Measurements from ENCODE around the gene NEDD4.

NEDD4 gene

GRCh38 chr15:55912982-55913381, 80.4 kb downstream of the NEDD4 start:
- H3K27ac ChIP-seq (ENCODE audit: low read depth, low read length): no peak overlapping the region
- TF ChIP-seq CTCF (IDR thresholded peaks at IDR 0.05; ENCODE audit: low read depth, low read length, poor library complexity, severe bottlenecking): no peak
- no peak for TF ChIP-seq EZH2phosphoT487 (IDR thresholded peaks at IDR 0.05; ENCODE audit: borderline replicate concordance, low read length)
- H3K4me3 ChIP-seq (ENCODE audit: low read length): no peak overlapping the region

GRCh38 chr15:55909036-55909811, 84.2 kb downstream of the NEDD4 start:
- TF ChIP-seq EZH2phosphoT487 (IDR thresholded peaks at IDR 0.05; ENCODE audit: borderline replicate concordance, low read length) (no peak), CTCF (IDR thresholded peaks at IDR 0.05; ENCODE audit: low read depth, low read length, poor library complexity, severe bottlenecking) (no peak)
- H3K27ac ChIP-seq (ENCODE audit: low read depth, low read length): no peak overlapping the region
- H3F3A ChIP-seq (ENCODE audit: control insufficient read depth, insufficient read depth): no peaks in the 10 kb centered on the region
- no peaks in the 10 kb centered on the region for H3K9me2 ChIP-seq (replicated peaks; ENCODE audit: control insufficient read depth, low read length)
- no peaks in the 10 kb centered on the region for H3K27me3 ChIP-seq (ENCODE audit: control insufficient read depth, low read length)
- H3K4me3 ChIP-seq (ENCODE audit: low read length): no peak overlapping the region
- no peaks in the 10 kb centered on the region for H3K79me2 ChIP-seq (ENCODE audit: control insufficient read depth, low read length)
- H4K20me1 ChIP-seq (ENCODE audit: control insufficient read depth, insufficient read depth, low read depth, low read length): no peaks in the 10 kb centered on the region
- no peak overlapping the region for H3K4me2 ChIP-seq (ENCODE audit: low read length)
- no peaks in the 10 kb centered on the region for H3K9me3 ChIP-seq (ENCODE audit: control insufficient read depth, insufficient read depth, low read length)
- H3K36me3 ChIP-seq (ENCODE audit: control insufficient read depth, low read length): no peaks in the 10 kb centered on the region
- H3K4me1 ChIP-seq (ENCODE audit: control insufficient read depth, low read length): no peaks in the 10 kb centered on the region

More at GRCh38 chr15:55912982-55913381, 80.4 kb downstream of the NEDD4 start:
- no peaks in the 10 kb centered on the region for H3K9me2 ChIP-seq (replicated peaks; ENCODE audit: control insufficient read depth, low read length)
- H3K36me3 ChIP-seq (ENCODE audit: control insufficient read depth, low read length): no peaks in the 10 kb centered on the region
- H3K4me1 ChIP-seq (ENCODE audit: control insufficient read depth, low read length): no peaks in the 10 kb centered on the region
- H3K9me3 ChIP-seq (ENCODE audit: control insufficient read depth, insufficient read depth, low read length): no peaks in the 10 kb centered on the region
- no peak overlapping the region for H3K4me2 ChIP-seq (ENCODE audit: low read length)
- H3F3A ChIP-seq (ENCODE audit: control insufficient read depth, insufficient read depth): no peaks in the 10 kb centered on the region
- H4K20me1 ChIP-seq (ENCODE audit: control insufficient read depth, insufficient read depth, low read depth, low read length): no peaks in the 10 kb centered on the region
- H3K27me3 ChIP-seq (ENCODE audit: control insufficient read depth, low read length): no peaks in the 10 kb centered on the region
- no peaks in the 10 kb centered on the region for H3K79me2 ChIP-seq (ENCODE audit: control insufficient read depth, low read length)

GRCh38 chr15:55907797-55908196, 85.6 kb downstream of the NEDD4 start:
- Histone ChIP-seq H3K4me3 (ENCODE audit: low read length) (no peak overlapping the region), H3F3A (ENCODE audit: control insufficient read depth, insufficient read depth) (no peaks in the 10 kb centered on the region), H3K9me3 (ENCODE audit: control insufficient read depth, insufficient read depth, low read length) (no peaks in the 10 kb centered on the region), H3K27me3 (ENCODE audit: control insufficient read depth, low read length) (no peaks in the 10 kb centered on the region), H3K4me1 (ENCODE audit: control insufficient read depth, low read length) (no peaks in the 10 kb centered on the region), H3K36me3 (ENCODE audit: control insufficient read depth, low read length) (no peaks in the 10 kb centered on the region), H3K9me2 (replicated peaks; ENCODE audit: control insufficient read depth, low read length) (no peaks in the 10 kb centered on the region), H3K27ac (ENCODE audit: low read depth, low read length) (no peak overlapping the region), H3K4me2 (ENCODE audit: low read length) (no peak overlapping the region), H4K20me1 (ENCODE audit: control insufficient read depth, insufficient read depth, low read depth, low read length) (no peaks in the 10 kb centered on the region), H3K79me2 (ENCODE audit: control insufficient read depth, low read length) (no peaks in the 10 kb centered on the region)
- no peak for TF ChIP-seq EZH2phosphoT487 (IDR thresholded peaks at IDR 0.05; ENCODE audit: borderline replicate concordance, low read length)

GRCh38 chr15:55902981-55903380, 90.4 kb downstream of the NEDD4 start:
- Histone ChIP-seq H3F3A (ENCODE audit: control insufficient read depth, insufficient read depth) (no peaks in the 10 kb centered on the region), H3K27me3 (ENCODE audit: control insufficient read depth, low read length) (no peaks in the 10 kb centered on the region), H3K79me2 (ENCODE audit: control insufficient read depth, low read length) (no peaks in the 10 kb centered on the region), H3K9me2 (replicated peaks; ENCODE audit: control insufficient read depth, low read length) (no peaks in the 10 kb centered on the region), H3K4me1 (ENCODE audit: control insufficient read depth, low read length) (no peaks in the 10 kb centered on the region), H3K36me3 (ENCODE audit: control insufficient read depth, low read length) (no peaks in the 10 kb centered on the region), H3K27ac (ENCODE audit: low read depth, low read length) (no peak overlapping the region), H4K20me1 (ENCODE audit: control insufficient read depth, insufficient read depth, low read depth, low read length) (no peaks in the 10 kb centered on the region), H3K4me3 (ENCODE audit: low read length) (no peak overlapping the region), H3K9me3 (ENCODE audit: control insufficient read depth, insufficient read depth, low read length) (no peaks in the 10 kb centered on the region), H3K4me2 (ENCODE audit: low read length) (no peak overlapping the region)
- no peak for TF ChIP-seq EZH2phosphoT487 (IDR thresholded peaks at IDR 0.05; ENCODE audit: borderline replicate concordance, low read length)
- no peak for TF ChIP-seq CTCF (IDR thresholded peaks at IDR 0.05; ENCODE audit: low read depth, low read length, poor library complexity, severe bottlenecking)
